Left lung (tissue), 10 donors: ENCODE measurements around the gene NARS2. TPM values are rescaled to one million over a fixed set of nuclear protein-coding genes. Genes with fewer than 3 reads are reported as not detected.

Experiments
- ATAC-seq: fragments of 200-7000 bp; cut with Tn5 transposase; one replicate; pipeline ENCODE4 v1.9.1; 2020; ENCODE audit warnings: moderate library complexity
- DNase-seq, 4 donors: peaks; one replicate each; pipeline ENCODE4 v3.0.0-alpha.2; 2013 to 2020
- H3K27ac ChIP-seq, 2 donors: fragments of 200-600 bp; sonication (generic) in 1 of 2; one replicate each; pipeline versions ENCODE4 v1.5.0 to v1.8.0; 2020 to 2021
- H3K27me3 ChIP-seq, 2 donors: fragments of 200-600 bp; sonication (generic) in 1 of 2; one replicate each; pipeline versions ENCODE4 v1.5.0 to v1.8.0; 2020 to 2021
- H3K36me3 ChIP-seq, 2 donors: fragments of 200-600 bp; sonication (generic) in 1 of 2; one replicate each; pipeline versions ENCODE4 v1.5.0 to v1.8.0; 2020 to 2021
- H3K4me1 ChIP-seq, 2 donors: fragments of 200-600 bp; one replicate each; pipeline ENCODE4 v1.8.0; 2021
- H3K4me3 ChIP-seq, 2 donors: fragments of 200-600 bp; sonication (generic) in 1 of 2; one replicate each; pipeline versions ENCODE4 v1.5.0 to v1.8.0; 2020 to 2021; ENCODE audit warnings: mild to moderate bottlenecking in 1 of 2
- H3K9me3 ChIP-seq, 2 donors: fragments of 200-600 bp; sonication (generic) in 1 of 2; one replicate each; pipeline versions ENCODE4 v1.5.0 to v1.8.0; 2020 to 2021
- intact Hi-C, 2 donors: fragments of 100-400 bp; cut with DNase I; formaldehyde crosslinking; loops; one replicate each; pipeline versions ENCODE4 v1.11.2 to v1.14.2; 2022
- polyA plus RNA-seq, 6 donors: library from polyadenylated mRNA; unstranded; fragments of 120-200 nt; gene quantifications; one replicate each; pipeline ENCODE4 v1.2.1, GENCODE V29; 2013; ENCODE audit not compliant: insufficient read length in 6 of 6
- total RNA-seq, 2 donors: library from RNA; stranded (reverse); fragmentation: NEBNext Ultra II Directional; extraction: Animal tissue kit (Norgen Biotek cat#: 25700); gene quantifications; one replicate each; pipeline ENCODE4 v1.2.1, GENCODE V29; 2021
- TF ChIP-seq, protein P1 (sequence below), 2 donors: fragments of 200-600 bp; sonication (generic) in 1 of 2; IDR thresholded peaks; one replicate each; pipeline versions ENCODE4 v1.5.0 to v1.8.0; 2021; ENCODE audit warnings: antibody characterized with exemption in 2 of 2
- donor health status: DM: no; HTN: yes; CAD: no.
- donor health status: DM: no; HTN: no; CAD: no.

Gene NARS2
- total and polyA plus RNA-seq, 8 donors: 14.9 to 35.5 (median 28.4) TPM

GRCh38 chr11:78397398-78397797, 177.3 kb downstream of the NARS2 start:
- no peak overlapping the region for H3K4me3 ChIP-seq
- intact Hi-C loops: no loop called here
- no peak for ATAC-seq

DNA sequence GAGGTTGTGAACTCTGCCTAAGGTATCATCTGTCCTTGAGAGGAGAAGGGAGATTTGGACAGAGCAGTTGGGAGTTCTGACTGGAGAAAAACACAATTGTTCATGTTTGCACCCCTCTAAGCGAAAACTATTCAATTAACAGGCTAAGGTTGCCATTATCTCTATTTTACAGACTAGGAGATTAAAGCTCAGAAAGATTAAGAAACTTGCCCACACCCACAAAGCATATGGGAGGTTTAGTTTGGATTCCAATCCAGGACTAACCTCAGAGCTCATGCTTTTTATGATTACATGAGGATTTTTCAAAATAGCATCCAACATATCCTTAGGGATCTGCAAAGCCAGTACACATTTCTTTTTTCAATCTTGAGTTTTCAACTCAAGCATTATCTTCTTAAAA, 179.1 kb downstream of the NARS2 start:
- Histone ChIP-seq H3K36me3 (no peaks in the 10 kb centered on the region), H3K27me3 (no peaks in the 10 kb centered on the region), H3K4me3 (no peak overlapping the region), H3K4me1 (peaks cover 0 to 54% of the 10 kb centered on the region in 2 donors), H3K27ac (no peak overlapping the region), H3K9me3 (no peaks in the 10 kb centered on the region)
- ATAC-seq (no peak), DNase-seq (no peak)
- TF ChIP-seq, protein P1, sequence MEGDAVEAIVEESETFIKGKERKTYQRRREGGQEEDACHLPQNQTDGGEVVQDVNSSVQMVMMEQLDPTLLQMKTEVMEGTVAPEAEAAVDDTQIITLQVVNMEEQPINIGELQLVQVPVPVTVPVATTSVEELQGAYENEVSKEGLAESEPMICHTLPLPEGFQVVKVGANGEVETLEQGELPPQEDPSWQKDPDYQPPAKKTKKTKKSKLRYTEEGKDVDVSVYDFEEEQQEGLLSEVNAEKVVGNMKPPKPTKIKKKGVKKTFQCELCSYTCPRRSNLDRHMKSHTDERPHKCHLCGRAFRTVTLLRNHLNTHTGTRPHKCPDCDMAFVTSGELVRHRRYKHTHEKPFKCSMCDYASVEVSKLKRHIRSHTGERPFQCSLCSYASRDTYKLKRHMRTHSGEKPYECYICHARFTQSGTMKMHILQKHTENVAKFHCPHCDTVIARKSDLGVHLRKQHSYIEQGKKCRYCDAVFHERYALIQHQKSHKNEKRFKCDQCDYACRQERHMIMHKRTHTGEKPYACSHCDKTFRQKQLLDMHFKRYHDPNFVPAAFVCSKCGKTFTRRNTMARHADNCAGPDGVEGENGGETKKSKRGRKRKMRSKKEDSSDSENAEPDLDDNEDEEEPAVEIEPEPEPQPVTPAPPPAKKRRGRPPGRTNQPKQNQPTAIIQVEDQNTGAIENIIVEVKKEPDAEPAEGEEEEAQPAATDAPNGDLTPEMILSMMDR (IDR thresholded peaks at IDR 0.05): no peak
- intact Hi-C loops: no loop called here

More at GRCh38 chr11:78397398-78397797, 177.3 kb downstream of the NARS2 start:
- Histone ChIP-seq H3K27ac (no peak overlapping the region), H3K9me3 (no peaks in the 10 kb centered on the region), H3K4me1 (peaks cover 0 to 38% of the 10 kb centered on the region in 2 donors), H3K27me3 (no peaks in the 10 kb centered on the region), H3K36me3 (no peaks in the 10 kb centered on the region)
- TF ChIP-seq, protein P1 (IDR thresholded peaks at IDR 0.05): no peak
- no peak for DNase-seq

DNA sequence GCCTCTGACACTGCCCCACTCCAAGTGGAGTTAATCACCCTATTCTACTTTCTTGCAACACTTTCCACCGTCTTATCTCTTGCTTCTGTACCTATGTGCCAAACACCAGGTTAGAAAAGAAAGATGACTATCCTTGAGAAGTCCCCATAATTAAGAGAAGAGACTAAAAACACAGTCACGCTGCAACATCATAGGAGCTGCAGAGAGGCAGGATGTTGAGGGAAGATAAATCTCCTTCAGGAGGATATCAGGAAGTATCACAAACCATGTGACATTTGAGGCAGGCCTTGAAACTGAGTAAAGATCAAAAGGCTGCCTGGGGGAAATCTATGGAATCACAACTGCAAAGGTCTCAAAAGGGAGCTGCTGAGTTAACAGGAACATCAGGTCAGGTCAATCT, 181.8 kb downstream of the NARS2 start:
- no peaks in the 10 kb centered on the region for H3K27me3 ChIP-seq
- no peak for ATAC-seq
- intact Hi-C loops: no loop called here

DNA sequence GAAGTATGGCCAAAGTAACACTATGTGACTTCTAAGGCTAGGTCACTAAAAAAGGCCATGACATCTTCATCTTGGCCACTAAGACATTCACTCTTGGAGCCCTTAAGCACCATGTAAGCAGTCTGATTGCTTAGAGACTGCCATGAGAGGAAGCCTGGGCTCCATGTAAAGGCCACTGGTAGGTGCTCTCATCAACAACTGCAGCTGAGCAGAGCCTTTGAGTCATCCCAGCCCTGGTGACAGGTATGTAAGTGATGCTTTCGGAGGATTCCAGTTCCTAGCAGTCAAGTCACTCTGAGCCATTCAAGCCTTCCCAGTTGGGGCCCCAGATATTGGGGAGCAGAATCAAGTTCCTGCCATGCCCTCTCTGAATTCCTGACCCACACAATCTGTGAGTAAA, 183.2 kb downstream of the NARS2 start:
- DNase-seq: no peak
- Histone ChIP-seq H3K4me3 (no peak overlapping the region), H3K27ac (peak overlapping the region in 1 of 2 donors; percentile 2), H3K36me3 (no peaks in the 10 kb centered on the region), H3K27me3 (no peaks in the 10 kb centered on the region), H3K4me1 (peaks cover 0 to 36% of the 10 kb centered on the region in 2 donors), H3K9me3 (no peaks in the 10 kb centered on the region)
- intact Hi-C loops: no loop called here
- no peak for ATAC-seq
- TF ChIP-seq, protein P1 (IDR thresholded peaks at IDR 0.05): no peak

More for the DNA sequence above, 181.8 kb downstream of the NARS2 start:
- no peak for DNase-seq
- Histone ChIP-seq H3K4me1 (peaks cover 0 to 41% of the 10 kb centered on the region in 2 donors), H3K27ac (no peak overlapping the region), H3K9me3 (no peaks in the 10 kb centered on the region), H3K4me3 (no peak overlapping the region), H3K36me3 (no peaks in the 10 kb centered on the region)
- TF ChIP-seq, protein P1 (IDR thresholded peaks at IDR 0.05): no peak

DNA sequence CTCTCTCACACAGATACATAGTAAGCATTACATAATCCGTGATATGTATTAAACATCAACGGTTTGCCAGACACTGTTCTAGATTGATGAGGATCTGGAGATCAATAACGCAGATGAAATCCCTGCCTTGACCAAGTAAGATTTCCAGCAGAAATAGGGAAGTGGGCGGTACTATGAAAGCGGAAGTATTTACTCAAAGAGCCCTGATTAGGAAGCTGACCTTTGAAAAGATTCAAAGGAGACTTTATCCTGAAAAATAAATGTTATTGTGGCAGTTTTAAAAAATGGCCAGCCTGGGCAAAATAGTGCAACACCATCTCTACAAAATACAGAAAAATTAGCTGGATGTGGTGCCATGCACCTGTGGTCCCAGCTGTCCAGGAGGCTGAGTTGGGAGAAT, 183.9 kb downstream of the NARS2 start:
- ATAC-seq (no peak), DNase-seq (no peak)
- intact Hi-C loops: no loop called here
- Histone ChIP-seq H3K4me1 (peaks cover 0 to 36% of the 10 kb centered on the region in 2 donors), H3K9me3 (peaks cover 0 to 1% of the 10 kb centered on the region in 2 donors), H3K4me3 (no peak overlapping the region), H3K27ac (peak overlapping the region in 1 of 2 donors; percentile 2), H3K27me3 (no peaks in the 10 kb centered on the region), H3K36me3 (no peaks in the 10 kb centered on the region)
- TF ChIP-seq, protein P1 (IDR thresholded peaks at IDR 0.05): no peak
